NCI-H1930 (cell line): Measurements from ENCODE around the gene COA1.
"Not testable (repeated sequence)": the region's sequence is repeated elsewhere in the genome, so short reads cannot be mapped to it uniquely, and the experiment has no call there.

Experiments
- DNase-seq, 2 experiments: peaks; one replicate each; lab custom pipeline; 2025; lab: John Stamatoyannopoulos, UW

COA1 gene

DNA sequence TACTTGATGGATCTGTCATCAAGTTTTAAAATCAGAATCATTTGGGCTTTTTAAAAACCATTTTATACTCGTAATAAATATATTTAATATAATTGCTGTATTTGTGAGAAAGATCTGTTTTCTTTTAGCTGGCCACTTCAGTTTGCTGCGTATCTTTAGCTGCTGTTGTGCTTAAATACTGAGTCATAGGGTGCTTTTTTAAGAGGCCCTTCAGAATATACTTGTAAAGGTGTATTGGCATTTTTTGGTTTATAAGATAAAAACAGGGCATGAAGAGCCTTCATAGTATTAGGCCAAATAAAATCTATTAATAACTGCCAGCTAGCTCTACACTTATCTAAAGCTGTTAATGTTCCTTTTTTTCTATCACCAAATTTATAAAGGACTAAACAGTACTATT, 102.6 kb downstream of the COA1 start:
- DNase-seq = no peak

DNA sequence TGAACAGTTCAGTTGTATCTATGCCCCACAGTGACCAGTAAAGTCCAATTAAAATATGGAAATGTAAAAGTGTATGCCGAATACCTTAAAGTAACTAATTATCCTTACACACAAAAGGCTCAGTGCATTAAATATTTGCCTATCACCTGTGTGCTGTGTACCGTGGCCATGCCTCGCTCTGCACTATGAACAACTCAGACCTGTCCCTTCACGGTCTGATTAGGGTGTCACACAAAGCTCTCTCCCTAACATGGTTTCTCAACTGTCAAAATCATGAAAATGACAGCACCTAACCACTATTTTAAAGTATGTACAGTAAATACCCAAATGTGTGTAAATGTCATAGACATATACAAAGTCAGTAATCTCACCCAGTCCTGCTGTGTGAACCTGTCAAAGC, 103.3 kb downstream of the COA1 start:
- DNase-seq = no peak

- DNase-seq = no peak
Observed at GRCh38 chr7:43625453-43625852, 103.9 kb downstream of the COA1 start.

- no peak for DNase-seq
Observed at GRCh38 chr7:43624156-43624555, 105.2 kb downstream of the COA1 start.

GRCh38 chr7:43621729-43622448, 107.4 kb downstream of the COA1 start:
- no peak for DNase-seq

DNA sequence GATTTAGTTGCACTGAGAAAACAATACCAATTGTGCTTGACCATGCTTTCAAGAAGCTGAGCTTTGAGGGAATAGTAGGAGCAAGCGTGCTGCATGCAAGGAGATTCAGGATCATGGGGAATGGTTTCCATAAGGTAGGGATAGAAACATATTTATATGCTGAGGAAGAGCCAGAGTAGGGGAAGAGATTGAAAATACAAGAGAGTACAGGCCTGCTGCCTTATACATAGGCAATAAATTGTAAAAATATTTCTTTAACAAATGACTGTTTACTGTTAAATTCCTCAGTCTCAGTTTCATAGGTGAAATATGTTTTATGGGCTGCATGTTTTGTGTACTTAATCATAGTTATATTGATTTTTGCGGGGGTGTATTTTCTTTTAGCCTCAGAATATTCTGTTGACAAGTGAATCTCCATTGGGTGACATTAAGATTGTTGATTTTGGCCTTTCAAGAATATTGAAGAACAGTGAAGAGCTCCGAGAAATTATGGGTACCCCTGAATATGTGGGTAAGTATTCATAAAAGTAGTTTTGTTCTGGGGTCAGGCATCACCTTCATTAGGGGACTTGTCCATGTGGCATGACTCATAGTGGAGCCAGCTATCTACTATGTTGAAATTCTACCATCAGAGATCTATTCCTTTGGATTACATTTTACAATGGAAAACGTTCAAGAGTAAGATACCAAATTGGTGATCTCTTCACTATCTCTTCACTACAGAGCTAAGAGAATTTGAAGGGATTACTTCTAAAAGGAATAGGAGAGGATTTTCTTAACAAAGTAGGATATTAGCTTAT, 109.9 kb downstream of the COA1 start:
- no peak for DNase-seq

- no peak for DNase-seq
Observed at GRCh38 chr7:43618073-43618472, 111.2 kb downstream of the COA1 start.

DNA sequence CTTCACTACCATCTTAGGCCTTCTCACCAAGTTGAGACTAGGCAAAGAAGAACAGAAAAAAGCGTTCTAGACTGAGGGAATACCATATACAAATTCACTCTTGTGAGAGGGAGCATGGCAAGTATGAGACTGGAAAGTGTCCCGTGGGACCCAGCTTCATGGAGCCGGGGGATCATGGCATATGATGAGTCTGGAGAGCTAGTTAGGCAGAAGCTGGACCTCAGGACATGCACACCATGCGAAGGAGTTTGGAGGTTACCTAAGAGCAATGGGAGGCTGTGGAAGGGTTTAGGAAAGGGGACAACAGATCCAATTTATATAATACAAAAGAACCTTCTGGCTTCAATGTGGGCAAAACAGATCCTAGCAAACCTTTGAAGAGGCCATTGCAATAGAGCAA, 112.3 kb downstream of the COA1 start:
- no peak for DNase-seq

DNA sequence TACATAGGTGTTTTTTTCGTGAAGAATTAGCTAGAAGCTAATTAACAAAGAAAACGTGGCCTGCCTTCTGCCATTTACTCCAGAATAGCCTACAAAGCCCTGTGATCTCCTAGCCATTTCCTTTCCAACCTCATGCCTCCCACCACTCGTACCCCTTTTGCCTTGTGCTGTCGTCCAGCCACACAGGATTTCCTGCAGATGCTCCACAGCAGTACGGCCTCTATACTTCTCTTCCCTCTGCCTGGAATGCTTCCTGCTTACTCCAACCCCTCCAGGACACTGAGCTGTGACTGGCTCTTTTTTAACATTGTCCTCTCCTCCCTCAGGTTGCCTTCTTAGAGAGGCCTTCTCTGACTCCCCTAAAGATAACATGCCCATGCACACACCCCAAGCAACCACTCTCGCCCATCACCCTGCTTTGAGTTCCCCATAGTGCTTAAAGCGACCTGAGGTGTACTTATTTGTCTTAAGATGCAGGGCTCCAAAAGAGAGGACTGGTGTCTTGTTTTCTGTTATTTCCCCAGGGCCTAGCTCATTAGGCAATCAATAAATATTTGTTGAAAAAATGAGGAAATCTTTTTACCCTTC, 113.7 kb downstream of the COA1 start:
- DNase-seq = no peak

- no peak for DNase-seq
Observed at GRCh38 chr7:43612599-43613589, 116.4 kb downstream of the COA1 start.

DNA sequence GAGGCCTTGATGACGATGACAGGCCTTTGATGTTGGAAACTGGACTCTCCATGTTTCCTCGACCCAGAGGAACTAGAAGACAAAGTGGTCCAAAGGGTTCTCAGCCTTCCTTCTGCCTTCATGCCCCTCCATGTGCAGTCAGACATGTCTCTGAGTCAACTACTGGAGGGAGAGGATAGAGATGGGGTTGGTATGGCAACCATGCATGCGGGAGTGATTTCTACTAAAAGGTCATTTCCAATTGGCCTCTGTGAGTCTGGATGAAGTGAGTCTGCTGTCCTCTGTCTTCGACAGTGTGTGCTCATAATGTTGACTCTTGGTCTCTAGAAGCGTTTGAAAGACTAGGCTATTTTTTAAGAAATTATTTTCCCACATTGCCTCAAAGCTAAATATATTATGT, 117.2 kb downstream of the COA1 start:
- DNase-seq = no peak

DNA sequence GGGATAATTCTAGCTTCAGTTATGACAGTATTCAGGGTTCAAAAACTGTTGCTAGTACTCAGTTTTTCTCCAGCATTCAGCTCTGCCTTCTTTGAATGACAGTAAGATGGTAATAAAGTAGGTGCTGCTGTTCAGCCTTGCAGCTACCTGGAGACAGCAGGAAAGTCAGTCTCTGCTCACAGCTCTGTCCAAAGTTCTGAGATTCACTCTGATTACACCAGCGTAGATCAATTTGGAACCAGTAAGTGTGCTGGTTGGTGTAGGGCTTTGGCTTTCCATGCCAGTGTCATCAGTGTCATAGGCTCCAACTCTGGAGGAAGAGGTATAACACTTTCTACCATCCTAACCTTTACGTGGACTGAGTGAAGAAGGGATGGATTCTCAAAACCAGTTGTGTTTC, 120.2 kb downstream of the COA1 start:
- DNase-seq = no peak

- DNase-seq = no peak
Observed at GRCh38 chr7:43604251-43604650, 125.1 kb downstream of the COA1 start.

- no peak for DNase-seq
Observed at GRCh38 chr7:43602256-43602655, 127.1 kb downstream of the COA1 start.

GRCh38 chr7:43600056-43600455, 129.3 kb downstream of the COA1 start:
- DNase-seq = no peak

DNA sequence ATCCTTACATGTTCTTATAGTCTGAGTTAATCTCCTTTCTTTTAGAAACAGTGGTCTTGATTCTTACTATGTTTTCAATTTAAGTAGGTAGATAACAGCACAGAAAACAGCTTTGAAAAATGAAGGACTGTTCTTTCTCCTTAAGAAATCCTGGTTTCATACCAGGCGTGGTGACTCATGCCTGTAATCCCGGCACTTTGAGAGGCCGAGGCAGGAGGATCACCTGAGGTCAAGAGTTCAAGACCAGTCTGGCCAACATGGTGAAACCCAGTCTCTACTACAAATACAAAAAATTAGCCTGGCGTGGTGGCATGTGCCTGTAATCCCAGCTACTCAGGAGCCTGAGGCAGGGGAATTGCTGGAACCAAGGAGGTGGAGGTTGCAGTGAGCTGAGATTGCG, 132.9 kb downstream of the COA1 start:
- DNase-seq = not testable (repeated sequence)

DNA sequence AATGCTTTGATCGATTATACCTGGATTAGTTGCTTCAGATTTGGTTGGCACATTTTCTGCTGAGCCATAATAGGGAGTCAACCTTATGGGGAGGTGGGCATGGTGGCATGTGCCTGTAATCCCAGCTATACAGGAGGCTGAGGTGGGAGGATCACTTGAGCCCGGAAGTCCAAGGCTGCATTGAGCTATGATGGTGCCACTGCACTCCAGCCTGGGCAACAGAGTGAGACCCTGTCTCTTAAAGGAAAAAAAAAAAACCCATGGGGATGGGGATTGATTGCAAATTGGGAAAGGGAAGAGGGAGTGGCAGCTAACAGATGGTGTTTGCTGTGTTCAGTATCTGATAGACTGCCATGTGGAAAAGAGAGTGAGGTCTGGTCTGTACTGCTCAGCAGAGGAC, 135.3 kb downstream of the COA1 start:
- no peak for DNase-seq

- no peak for DNase-seq
Observed at GRCh38 chr7:43593010-43593409, 136.3 kb downstream of the COA1 start.

DNA sequence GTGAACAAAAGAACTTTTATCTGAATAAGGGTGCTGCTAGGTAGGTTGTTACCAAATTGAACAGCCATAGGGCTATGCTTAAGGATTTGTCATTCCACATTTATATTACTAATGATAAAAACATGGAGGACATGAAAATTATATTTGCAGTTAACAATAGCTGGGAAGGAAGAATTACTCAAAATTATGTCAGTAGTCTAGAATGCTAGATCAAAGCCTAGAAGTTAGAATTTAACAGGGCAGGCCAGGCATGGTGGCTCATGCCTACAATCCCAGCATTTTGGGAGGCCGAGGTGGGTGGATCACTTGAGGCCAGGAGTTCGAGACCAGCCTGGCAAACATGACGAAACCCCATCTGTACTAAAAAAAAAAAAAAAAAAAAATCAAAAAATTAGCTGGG, 137.0 kb downstream of the COA1 start:
- DNase-seq = no peak

DNA sequence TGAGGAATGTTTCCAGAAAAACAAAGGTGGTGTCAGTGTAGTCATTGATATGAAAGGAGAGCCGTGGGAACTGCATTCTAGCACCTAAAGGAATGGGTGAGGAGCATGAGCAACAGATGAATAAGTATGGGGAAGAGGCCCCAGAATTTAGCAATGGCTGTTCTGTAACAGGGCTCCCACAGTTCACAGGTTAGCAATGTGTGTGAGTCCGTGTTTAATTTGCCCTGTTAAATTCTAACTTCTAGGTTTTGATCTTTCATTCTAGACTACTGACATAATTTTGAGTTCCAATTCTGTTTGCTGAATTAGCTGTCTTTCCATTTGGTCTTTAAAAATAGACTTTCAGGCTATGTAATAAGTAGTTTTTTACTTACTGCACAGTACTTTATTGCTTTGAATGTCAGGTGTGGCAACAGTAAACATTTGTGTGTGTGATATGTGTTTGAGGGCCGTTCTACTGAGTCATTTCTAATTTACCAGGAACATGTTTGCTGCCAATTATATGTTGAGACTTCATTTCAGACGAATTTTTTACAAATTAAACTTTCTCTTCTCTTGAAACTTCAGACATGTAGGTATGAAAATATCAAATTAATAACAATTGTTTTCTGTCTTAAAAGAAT, 137.7 kb downstream of the COA1 start:
- no peak for DNase-seq

GRCh38 chr7:43590862-43591557, 138.3 kb downstream of the COA1 start:
- DNase-seq = no peak
